H1 (cell line): ENCODE measurements around the gene PDIA2. TPM values are rescaled to one million over a fixed set of nuclear protein-coding genes. Genes with fewer than 3 reads are reported as not detected.

Experiments used
- CTCF ChIA-PET: fragments of 300-600 bp; sonication (Branson Sonifier 250); formaldehyde crosslinking; loops from one replicate; lab custom pipeline; 2021; ENCODE audit not compliant: partially characterized antibody; lab: Charles Lee
- POLR2A ChIA-PET: fragments of 300-600 bp; sonication (Branson Sonifier 250); formaldehyde crosslinking; loops from one replicate; lab custom pipeline; 2021; ENCODE audit warnings: inconsistent platforms; ENCODE audit not compliant: partially characterized antibody; lab: Charles Lee
- DNase-seq, 2 experiments: peaks; one replicate each; pipeline versions ENCODE4 v3.0.0 to v3.0.0-alpha.2; 2010 to 2022; ENCODE audit warnings: low spot score in 2 of 2, low read depth in 1 of 2, mixed read lengths in 1 of 2
- FAIRE-seq: peaks from 2 replicates; lab custom pipeline; 2011; peaks lifted over from hg19 to GRCh38; lab: Jason Lieb, UNC
- H2AFZ ChIP-seq: 2 replicates; pipeline ENCODE4 v1.8.1; 2012; ENCODE audit warnings: low read length, inconsistent platforms
- H2AK5ac ChIP-seq: 2 replicates; pipeline ENCODE4 v1.6.1; 2013; ENCODE audit warnings: low read depth, low read length
- H2BK120ac ChIP-seq: replicated peaks from 2 replicates; pipeline ENCODE3; 2013; ENCODE audit warnings: low read depth, low read length, inconsistent platforms
- H2BK12ac ChIP-seq: 2 replicates; pipeline ENCODE4 v1.6.1; 2013; ENCODE audit warnings: low read depth, low read length
- H2BK15ac ChIP-seq: 2 replicates; pipeline ENCODE4 v1.6.1; 2013; ENCODE audit warnings: low read length
- H2BK20ac ChIP-seq: 2 replicates; pipeline ENCODE4 v1.6.1; 2013; ENCODE audit warnings: low read length
- H2BK5ac ChIP-seq: 2 replicates; pipeline ENCODE4 v1.6.1; 2013; ENCODE audit warnings: low read depth, low read length
- H3K14ac ChIP-seq: 2 replicates; pipeline ENCODE4 v1.6.1; 2013; ENCODE audit warnings: inconsistent platforms; ENCODE audit not compliant: insufficient read length
- H3K18ac ChIP-seq: 2 replicates; pipeline ENCODE4 v1.6.1; 2013; ENCODE audit warnings: low read length; ENCODE audit errors: extremely low read depth
- H3K23ac ChIP-seq: 2 replicates; pipeline ENCODE4 v1.6.1; 2013; ENCODE audit warnings: inconsistent platforms; ENCODE audit not compliant: insufficient read length
- H3K23me2 ChIP-seq: 2 replicates; pipeline ENCODE4 v1.6.1; 2013; ENCODE audit warnings: low read depth, low read length
- H3K27ac ChIP-seq: 2 replicates; pipeline ENCODE4 v1.6.1; 2011; ENCODE audit warnings: low read depth, low read length, inconsistent platforms
- H3K27me3 ChIP-seq, 4 experiments: replicated peaks in 1 of 4; 1 replicate in 1 of 4; 2 replicates in 3 of 4; pipeline versions ENCODE4 v1.6.1 to v1.8.1; 2011 to 2013; ENCODE audit warnings: low read length in 3 of 4, mild to moderate bottlenecking in 3 of 4, inconsistent platforms in 2 of 4, mixed read lengths in 2 of 4, moderate library complexity in 1 of 4; ENCODE audit not compliant: control insufficient read depth in 3 of 4, insufficient read depth in 3 of 4; ENCODE audit errors: extremely low read depth in 1 of 4
- H3K36me3 ChIP-seq, 4 experiments: 2 replicates each; pipeline versions ENCODE4 v1.6.1 to v1.8.1; 2011 to 2013; ENCODE audit warnings: mild to moderate bottlenecking in 4 of 4, low read length in 3 of 4, moderate library complexity in 2 of 4, control low read depth in 1 of 4, inconsistent platforms in 1 of 4; ENCODE audit not compliant: insufficient read depth in 4 of 4, control insufficient read depth in 2 of 4
- H3K4ac ChIP-seq: replicated peaks from 2 replicates; pipeline ENCODE3; 2013; ENCODE audit warnings: low read length, low read depth, mixed read lengths, inconsistent platforms; ENCODE audit not compliant: insufficient read length
- H3K4me1 ChIP-seq, 4 experiments: replicated peaks in 1 of 4; 1 replicate in 1 of 4; 2 replicates in 3 of 4; pipeline versions ENCODE4 v1.6.1 to v1.8.1; 2011 to 2013; ENCODE audit warnings: low read length in 3 of 4, inconsistent platforms in 2 of 4, mixed read lengths in 1 of 4; ENCODE audit not compliant: insufficient read depth in 4 of 4, control insufficient read depth in 3 of 4
- H3K4me2 ChIP-seq, 2 experiments: 2 replicates each; pipeline versions ENCODE4 v1.6.1 to v1.8.1; 2011 to 2013; ENCODE audit warnings: low read depth in 2 of 2, low read length in 2 of 2, control low read depth in 1 of 2, inconsistent platforms in 1 of 2, mild to moderate bottlenecking in 1 of 2; ENCODE audit not compliant: insufficient read depth in 1 of 2
- H3K4me3 ChIP-seq, 4 experiments: fragments of 200-600, 300-600 bp in 1 of 4; sonication (generic), shearing (Covaris generic), sonication (Bioruptor Twin) in 1 of 4; 2 replicates each; pipeline versions ENCODE4 v1.5.1 to v1.8.1; 2011 to 2016; ENCODE audit warnings: low read length in 4 of 4, low read depth in 3 of 4, control low read depth in 2 of 4, inconsistent platforms in 2 of 4, mild to moderate bottlenecking in 2 of 4, mixed read lengths in 1 of 4, moderate library complexity in 1 of 4; ENCODE audit not compliant: insufficient read depth in 2 of 4; ENCODE audit errors: extremely low read depth in 1 of 4
- H3K56ac ChIP-seq: replicated peaks from 2 replicates; pipeline ENCODE3; 2013; ENCODE audit warnings: low read depth, mild to moderate bottlenecking, mixed read lengths, low read length, inconsistent platforms; ENCODE audit not compliant: insufficient read length
- H3K79me1 ChIP-seq: 2 replicates; pipeline ENCODE4 v1.6.1; 2013; ENCODE audit warnings: low read depth, low read length, control low read depth
- H3K79me2 ChIP-seq, 2 experiments: 2 replicates each; pipeline versions ENCODE4 v1.6.1 to v1.8.1; 2012 to 2013; ENCODE audit warnings: low read length in 2 of 2, mild to moderate bottlenecking in 2 of 2, inconsistent platforms in 1 of 2; ENCODE audit not compliant: insufficient read depth in 2 of 2, control insufficient read depth in 1 of 2
- H3K9ac ChIP-seq, 4 experiments: replicated peaks in 1 of 4; 1 replicate in 1 of 4; 2 replicates in 3 of 4; pipeline versions ENCODE4 v1.6.1 to v1.8.1; 2011 to 2013; ENCODE audit warnings: low read depth in 3 of 4, low read length in 3 of 4, control low read depth in 2 of 4, mild to moderate bottlenecking in 2 of 4, moderate library complexity in 2 of 4, inconsistent platforms in 1 of 4; ENCODE audit errors: extremely low read depth in 1 of 4
- H3K9me3 ChIP-seq, 2 experiments: 2 replicates each; pipeline versions ENCODE4 v1.6.1 to v1.8.1; 2012 to 2013; ENCODE audit warnings: mild to moderate bottlenecking in 2 of 2, moderate library complexity in 2 of 2, control low read depth in 1 of 2, inconsistent platforms in 1 of 2, low read depth in 1 of 2, low read length in 1 of 2, mixed read lengths in 1 of 2; ENCODE audit not compliant: insufficient read depth in 2 of 2
- H4K20me1 ChIP-seq, 2 experiments: replicated peaks in 1 of 2; 2 replicates each; pipeline versions ENCODE3 to v1.8.1; 2011 to 2013; ENCODE audit warnings: inconsistent platforms in 2 of 2, low read length in 2 of 2, mild to moderate bottlenecking in 1 of 2; ENCODE audit not compliant: insufficient read depth in 2 of 2, control insufficient read depth in 1 of 2
- H4K5ac ChIP-seq: 2 replicates; pipeline ENCODE4 v1.6.1; 2013; ENCODE audit warnings: low read length, low read depth, mixed read lengths, inconsistent platforms; ENCODE audit not compliant: insufficient read length
- H4K8ac ChIP-seq: 2 replicates; pipeline ENCODE4 v1.8.0; 2013; ENCODE audit warnings: mild to moderate bottlenecking, moderate library complexity, low read length, inconsistent platforms; ENCODE audit not compliant: insufficient read depth; ENCODE audit errors: extremely low read depth
- H4K91ac ChIP-seq: replicated peaks from 2 replicates; pipeline ENCODE3; 2013; ENCODE audit warnings: low read length, mixed read lengths, inconsistent platforms; ENCODE audit not compliant: insufficient read length
- ASH2L ChIP-seq: fragments of 200-600, 300-600 bp; sonication (generic); IDR thresholded peaks from one replicate; pipeline ENCODE4 v1.7.1; 2017; ENCODE audit warnings: low read length
- BACH1 ChIP-seq: IDR thresholded peaks from 2 replicates; pipeline ENCODE4 v1.6.1; 2012; ENCODE audit warnings: low read length, improper control_type of control experiment
- CBX5 ChIP-seq: fragments of 300-800, 300-1000 bp; sonication (generic); IDR thresholded peaks from 2 replicates; pipeline ENCODE4 v1.7.1; 2016; ENCODE audit warnings: antibody characterized with exemption, low read length, low read depth
- EZH2 ChIP-seq: fragments of 200-600 bp; sonication (generic); IDR thresholded peaks from 2 replicates; pipeline ENCODE4 v1.7.1; 2012; ENCODE audit warnings: low read depth, mild to moderate bottlenecking, moderate library complexity, low read length, inconsistent platforms; ENCODE audit not compliant: severe bottlenecking
- KDM4A ChIP-seq: IDR thresholded peaks from one replicate; pipeline ENCODE4 v1.7.1; 2012; ENCODE audit warnings: low read depth, mild to moderate bottlenecking, moderate library complexity, low read length, inconsistent platforms; ENCODE audit not compliant: severe bottlenecking
- KDM5A ChIP-seq: fragments of 200-600 bp; IDR thresholded peaks from 2 replicates; pipeline ENCODE4 v1.7.1; 2012; ENCODE audit warnings: mild to moderate bottlenecking, low read length, inconsistent platforms, mixed read lengths
- MAFK ChIP-seq: IDR thresholded peaks from 2 replicates; pipeline ENCODE4 v1.6.1; 2012; ENCODE audit warnings: low read depth, mild to moderate bottlenecking, improper control_type of control experiment, low read length
- NRF1 ChIP-seq: IDR thresholded peaks from 2 replicates; pipeline ENCODE4 v1.6.1; 2011; ENCODE audit warnings: mild to moderate bottlenecking, low read depth, low read length, improper control_type of control experiment
- RBBP5 ChIP-seq: IDR thresholded peaks from 2 replicates; pipeline ENCODE4 v1.7.1; 2012; ENCODE audit warnings: low read depth, mild to moderate bottlenecking, inconsistent platforms, low read length, moderate library complexity, borderline replicate concordance
- RXRA ChIP-seq: IDR thresholded peaks from 2 replicates; pipeline ENCODE4 v1.6.1; 2011; ENCODE audit warnings: low read depth, mild to moderate bottlenecking, low read length, moderate library complexity; ENCODE audit not compliant: insufficient read depth
- SIX5 ChIP-seq: IDR thresholded peaks from 2 replicates; pipeline ENCODE4 v1.6.1; 2011; ENCODE audit warnings: mild to moderate bottlenecking, low read depth, low read length
- SP1 ChIP-seq: IDR thresholded peaks from 2 replicates; pipeline ENCODE4 v1.6.1; 2011; ENCODE audit warnings: low read depth, low read length
- SP2 ChIP-seq: IDR thresholded peaks from 2 replicates; pipeline ENCODE4 v1.6.1; 2012; ENCODE audit warnings: mild to moderate bottlenecking, low read length, inconsistent platforms
- WGBS, 2 experiments: shearing (Covaris generic) in 1 of 2; methylation state at CpG; one replicate each; pipeline versions ENCODE4 v1.1.6 to v1.1.7; 2013 to 2015; ENCODE audit warnings: low lambda C conversion rate in 2 of 2, mixed read lengths in 2 of 2, inconsistent platforms in 1 of 2, low coverage in 1 of 2, missing lambda C conversion rate in 1 of 2; ENCODE audit not compliant: insufficient replicate concordance in 2 of 2, insufficient coverage in 1 of 2, insufficient read length in 1 of 2; ENCODE audit errors: extremely low coverage in 1 of 2, missing lambda C conversion rate in 1 of 2; 5-methylcytosine and 5-hydroxymethylcytosine counted together
- polyA plus RNA-seq, 7 experiments: library from polyadenylated mRNA; depleted of rRNA in 3 of 7; stranded (reverse) in 5 of 7; unstranded in 2 of 7; fragments of >200 nt in 5 of 7; fragments of 200-250 nt in 2 of 7; gene quantifications; 1 replicate in 5 of 7; 2 replicates in 1 of 7; 4 replicates in 1 of 7; pipeline versions ENCODE4 v1.2.1 to v1.2.3, GENCODE V29; 2011 to 2013; ENCODE audit warnings: missing spikeins in 2 of 7, mixed read lengths in 2 of 7
- total RNA-seq: library from RNA; stranded (reverse); fragmentation: NEBNext Ultra II Directional; extraction: Animal tissue kit (Norgen Biotek cat#: 25700); gene quantifications from 2 replicates; pipeline ENCODE4 v1.2.1, GENCODE V29; 2021

The PDIA2 gene
- total and polyA plus RNA-seq, 2 of the 8 experiments (the other 6 are each of a cell fraction or from before 2014, with no cell fraction given): 0.34 to 0.50 TPM

GRCh38 chr16:275786-276232 lies 7.2 kb upstream of the PDIA2 start, which contains the start of gene RGS11:
Gene RGS11, minus strand, starts transcription at chr16:275944. Its CDS starts 33 bp downstream, at chr16:275911.
- no peak within 1 kb of the TSS for H3K14ac ChIP-seq
- no peak within 1 kb of the TSS for H2BK20ac ChIP-seq
- peaks cover 13 to 42% (median 36%) of the 10 kb centered on the region in 4 experiments for H3K27me3 ChIP-seq
- no peak within 1 kb of the TSS for H2BK120ac ChIP-seq
- no peaks in the 10 kb centered on the region for H3K79me2 ChIP-seq
- DNase-seq (no peak), FAIRE-seq (no peak)
- no peaks in the 10 kb centered on the region for H3K79me1 ChIP-seq
- no peak within 1 kb of the TSS for H2BK12ac ChIP-seq
- no peak within 1 kb of the TSS for H4K5ac ChIP-seq
- H3K4me1 ChIP-seq: peaks cover 0 to 6% (median 4%) of the 10 kb centered on the region in 4 experiments; a peak in 5 of 7 replicates
- no peak within 1 kb of the TSS for H3K9ac ChIP-seq
- peaks cover 0 to 3% of the 10 kb centered on the region in 2 experiments for H4K20me1 ChIP-seq
- H3K36me3 ChIP-seq: no peaks in the 10 kb centered on the region
- WGBS, 2 experiments: 60% methylated on average over 1 of the region's 56 CpGs; no CpG with 5 or more reads in 1 of the 2 experiments
- TF ChIP-seq CBX5: no peak
- no peak for TF ChIP-seq SP2
- TF ChIP-seq KDM5A: no peak
- no peak for TF ChIP-seq EZH2
- TF ChIP-seq KDM4A: no peak
- no peak for TF ChIP-seq SIX5
- no peak for TF ChIP-seq RXRA
- TF ChIP-seq BACH1: no peak
- TF ChIP-seq RBBP5: no peak
- TF ChIP-seq SP1: no peak
- no peak for TF ChIP-seq MAFK
- no peak for TF ChIP-seq ASH2L
- no peak for TF ChIP-seq NRF1
- no peak within 1 kb of the TSS for H2BK15ac ChIP-seq
- no peak within 1 kb of the TSS for H3K23ac ChIP-seq
- no peak within 1 kb of the TSS for H3K56ac ChIP-seq
- no peaks in the 10 kb centered on the region for H3K9me3 ChIP-seq
- ChIA-PET CTCF (no interaction called here), POLR2A (interaction anchor here (0.6 to 2.7 kb wide), 3 partner anchors 9 to 24 kb away, joined by 3 to 6 read pairs (median 4); no protein-coding TSS in a partner anchor)
- H3K18ac ChIP-seq: no peak within 1 kb of the TSS; the same call in 1 of the 2 replicates
- H3K4me2 ChIP-seq: peak within 1 kb of the TSS; percentile 85 to 100
- no peak within 1 kb of the TSS for H2BK5ac ChIP-seq
- no peak within 1 kb of the TSS for H3K4ac ChIP-seq
- H3K27ac ChIP-seq: no peak within 1 kb of the TSS
- no peak within 1 kb of the TSS for H4K91ac ChIP-seq
- H3K23me2 ChIP-seq: peaks cover 10% of the 10 kb centered on the region; the same call in 1 of the 2 replicates
- peak within 1 kb of the TSS; percentile 20; the same call in 1 of the 2 replicates for H2AFZ ChIP-seq
- no peak within 1 kb of the TSS for H2AK5ac ChIP-seq
- peak within 1 kb of the TSS; percentile 85 for H4K8ac ChIP-seq
- peak within 1 kb of the TSS; percentile 30 to 65 (median 49) for H3K4me3 ChIP-seq
